ENCODE measurements around the gene RET. TPM values are rescaled to one million over a fixed set of nuclear protein-coding genes. Genes with fewer than 3 reads are reported as not detected.

The RET gene
- total RNA-seq, 6 experiments from 2014 or later = 0.53 to 10.2 (median 1.4) TPM

DNA sequence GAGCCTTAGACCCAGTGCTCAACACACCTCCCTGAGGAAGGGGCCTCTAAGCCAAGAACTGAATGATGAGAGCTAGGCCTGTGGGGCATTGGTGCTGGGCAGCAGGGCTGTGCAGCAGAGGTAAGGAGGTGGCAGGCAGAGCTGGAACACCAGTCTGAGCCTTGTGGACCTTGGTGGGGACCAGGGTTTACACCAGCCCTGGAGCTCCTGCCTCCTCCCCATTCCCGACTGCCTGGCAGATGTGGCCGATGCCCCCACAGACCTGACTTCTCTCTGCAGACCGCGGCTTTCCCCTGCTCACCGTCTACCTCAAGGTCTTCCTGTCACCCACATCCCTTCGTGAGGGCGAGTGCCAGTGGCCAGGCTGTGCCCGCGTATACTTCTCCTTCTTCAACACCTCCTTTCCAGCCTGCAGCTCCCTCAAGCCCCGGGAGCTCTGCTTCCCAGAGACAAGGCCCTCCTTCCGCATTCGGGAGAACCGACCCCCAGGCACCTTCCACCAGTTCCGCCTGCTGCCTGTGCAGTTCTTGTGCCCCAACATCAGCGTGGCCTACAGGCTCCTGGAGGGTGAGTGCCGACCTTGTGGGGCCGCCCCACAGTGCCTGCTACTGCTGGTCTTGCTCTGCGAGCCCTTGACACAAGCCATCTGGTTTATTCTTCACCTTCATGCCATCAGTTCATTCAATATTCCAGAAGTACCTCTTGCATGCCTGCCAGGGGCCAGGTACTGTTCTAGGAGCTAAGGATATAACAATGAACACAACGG is 25.4 kb downstream of the RET start:
- Histone ChIP-seq H3K27ac (no peak overlapping the region), H3K27me3 (no peaks in the 10 kb centered on the region), H3K4me1 (peaks cover 0 to 9% (median 0%) of the 10 kb centered on the region in 4 donors), H3K36me3 (no peaks in the 10 kb centered on the region), H3K9me3 (no peaks in the 10 kb centered on the region), H3K4me3 (no peak overlapping the region)
- WGBS (ENCODE audit: insufficient coverage, low coverage, low lambda C conversion rate, missing lambda C conversion rate) = 69% methylated on average over 9 of the region's 19 CpGs
- ATAC-seq (no peak), DNase-seq (no peak)
- intact Hi-C loops (cut with DNase I) = loop anchor here (5.0 to 10.0 kb wide), 3 partner anchors 227 to 547 kb away; no protein-coding TSS in a partner anchor
- TF ChIP-seq POLR2A (IDR thresholded peaks at IDR 0.05) = no peak
- TF ChIP-seq CTCF (IDR thresholded peaks at IDR 0.05) = no peak

GRCh38 chr10:43105102-43105955 is 28.5 kb downstream of the RET start:
- Histone ChIP-seq H3K9me3 (no peaks in the 10 kb centered on the region), H3K27ac (no peak overlapping the region), H3K4me3 (peak overlapping the region; percentile 40 to 59 (median 50)), H3K27me3 (no peaks in the 10 kb centered on the region), H3K4me1 (peaks cover 0 to 9% (median 0%) of the 10 kb centered on the region in 4 donors), H3K36me3 (no peaks in the 10 kb centered on the region)
- WGBS (ENCODE audit: insufficient coverage, low coverage, low lambda C conversion rate, missing lambda C conversion rate) = 0% methylated on average over 17 of the region's 71 CpGs
- intact Hi-C loops (cut with DNase I) = loop anchor here (10.0 kb wide), 2 partner anchors 231 to 551 kb away; no protein-coding TSS in a partner anchor
- DNase-seq (peak; percentile 71 to 78 (median 74)), ATAC-seq (peak; percentile 93 to 98 (median 97))
- TF ChIP-seq CTCF (IDR thresholded peaks at IDR 0.05) = peak; percentile 99 to 100 (median 99)
- TF ChIP-seq POLR2A (IDR thresholded peaks at IDR 0.05) = no peak

DNA sequence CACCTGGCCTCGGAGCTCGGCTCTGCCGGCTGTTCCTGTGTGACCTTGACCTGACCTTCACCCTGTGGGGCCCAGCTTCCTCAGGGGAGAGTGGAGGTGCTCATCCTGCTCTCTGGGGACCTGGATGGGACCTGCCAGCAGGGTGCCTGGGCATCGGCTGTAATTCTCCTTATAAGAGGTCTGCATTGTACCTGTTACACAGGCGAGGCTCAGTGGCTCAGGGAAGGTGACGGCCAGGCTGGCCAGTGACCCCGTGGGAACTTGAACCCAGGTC is 29.0 kb downstream of the RET start:
- Histone ChIP-seq H3K27ac (no peak overlapping the region), H3K27me3 (no peaks in the 10 kb centered on the region), H3K4me1 (peaks cover 0 to 9% (median 0%) of the 10 kb centered on the region in 4 donors), H3K4me3 (no peak overlapping the region), H3K9me3 (no peaks in the 10 kb centered on the region), H3K36me3 (no peaks in the 10 kb centered on the region)
- no peak for TF ChIP-seq POLR2A (IDR thresholded peaks at IDR 0.05)
- TF ChIP-seq CTCF (IDR thresholded peaks at IDR 0.05) = no peak
- DNase-seq = no peak
- ATAC-seq = no peak
- intact Hi-C loops (cut with DNase I) = loop anchor here (10.0 kb wide), 2 partner anchors 231 to 551 kb away; no protein-coding TSS in a partner anchor
- WGBS (ENCODE audit: insufficient coverage, low coverage, low lambda C conversion rate, missing lambda C conversion rate) = no CpG with 5 or more reads among the region's 7 CpGs

GRCh38 chr10:43106256-43107091 is 29.6 kb downstream of the RET start:
- no peaks in the 10 kb centered on the region for H3K9me3 ChIP-seq
- intact Hi-C loops (cut with DNase I) = loop anchor here (10.0 kb wide), 2 partner anchors 232 to 552 kb away; no protein-coding TSS in a partner anchor
- H3K36me3 ChIP-seq = no peaks in the 10 kb centered on the region
- 93% methylated on average over 13 of the region's 28 CpGs for WGBS (ENCODE audit: insufficient coverage, low coverage, low lambda C conversion rate, missing lambda C conversion rate)
- peaks cover 0 to 9% (median 0%) of the 10 kb centered on the region in 4 donors for H3K4me1 ChIP-seq
- no peak overlapping the region for H3K27ac ChIP-seq
- no peaks in the 10 kb centered on the region for H3K27me3 ChIP-seq
- DNase-seq = no peak
- no peak overlapping the region for H3K4me3 ChIP-seq
- no peak for TF ChIP-seq CTCF (IDR thresholded peaks at IDR 0.05)
- TF ChIP-seq POLR2A (IDR thresholded peaks at IDR 0.05) = no peak
- no peak for ATAC-seq

Data from right lobe of liver (tissue), 6 donors.